Measurements from ENCODE around the gene SPAG16. TPM values are rescaled to one million over a fixed set of nuclear protein-coding genes. Genes with fewer than 3 reads are reported as not detected.

Gene SPAG16
- total and polyA plus RNA-seq, 3 donors from 2014 or later: 69.7 to 111 (median 80.7) TPM

GRCh38 chr2:214255046-214255445, 970.8 kb downstream of the SPAG16 start:
- Histone ChIP-seq H3K4me3 (no peak overlapping the region), H3K27ac (no peak overlapping the region), H3K4me1 (no peaks in the 10 kb centered on the region), H3K9me3 (no peaks in the 10 kb centered on the region), H3K27me3 (no peaks in the 10 kb centered on the region), H3K36me3 (ENCODE audit: low read depth, missing control alignments) (no peaks in the 10 kb centered on the region)
- TF ChIP-seq POLR2A (IDR thresholded peaks at IDR 0.05) (no peak), CTCF (IDR thresholded peaks at IDR 0.05) (no peak)
- 64 to 71% methylated on average over 1 of the region's 1 CpG for WGBS, 2 donors
- intact Hi-C loops (cut with DNase I; ENCODE audit: low total_unique reads): no loop called here
- no peak for DNase-seq

DNA sequence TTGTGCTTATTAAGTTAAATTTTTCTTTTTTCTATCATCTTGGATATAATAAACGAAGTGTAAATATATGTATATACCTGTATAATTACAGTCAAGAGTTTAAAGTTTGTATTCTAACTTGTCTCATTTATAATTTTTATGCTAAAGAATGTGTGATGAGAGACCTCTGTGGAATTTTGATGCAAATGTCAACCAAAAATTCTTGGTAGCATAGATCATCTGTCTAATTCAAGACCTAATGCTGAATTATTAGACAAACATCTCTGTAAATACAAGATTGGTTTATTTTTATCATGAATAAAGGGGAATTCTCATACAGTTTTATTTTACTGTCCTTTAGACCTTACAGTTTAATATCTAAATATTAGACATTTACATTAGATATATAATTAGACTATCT, 977.4 kb downstream of the SPAG16 start:
- WGBS, 2 donors: 81 to 90% methylated on average over 1 of the region's 1 CpG
- no peaks in the 10 kb centered on the region for H3K4me1 ChIP-seq
- DNase-seq: no peak
- no peaks in the 10 kb centered on the region for H3K27me3 ChIP-seq
- no peak overlapping the region for H3K27ac ChIP-seq
- no peaks in the 10 kb centered on the region for H3K36me3 ChIP-seq (ENCODE audit: low read depth, missing control alignments)
- no peak overlapping the region for H3K4me3 ChIP-seq
- intact Hi-C loops (cut with DNase I; ENCODE audit: low total_unique reads): no loop called here
- TF ChIP-seq CTCF (IDR thresholded peaks at IDR 0.05) (no peak), POLR2A (IDR thresholded peaks at IDR 0.05) (no peak)
- no peaks in the 10 kb centered on the region for H3K9me3 ChIP-seq

DNA sequence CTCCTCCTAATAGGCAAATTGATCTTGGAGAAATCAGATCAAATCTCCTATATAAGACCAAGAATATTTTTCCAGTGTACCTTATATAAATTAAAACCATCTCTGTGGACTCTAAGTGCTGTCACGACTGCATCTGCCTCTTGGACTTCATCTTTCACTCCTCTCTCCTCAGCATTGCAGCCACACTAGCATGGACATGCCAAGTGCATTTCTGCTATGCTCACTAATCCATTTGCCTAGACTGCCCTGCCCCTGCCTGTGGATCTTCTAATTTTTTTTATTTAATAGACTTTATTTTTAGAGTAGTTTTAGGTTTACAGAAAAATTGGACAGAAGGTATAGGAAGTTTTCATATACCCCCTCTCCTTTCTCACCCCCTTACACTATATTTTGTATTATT, 979.9 kb downstream of the SPAG16 start:
- DNase-seq: no peak
- intact Hi-C loops (cut with DNase I; ENCODE audit: low total_unique reads): no loop called here
- no peak overlapping the region for H3K4me3 ChIP-seq
- no peaks in the 10 kb centered on the region for H3K27me3 ChIP-seq
- no peaks in the 10 kb centered on the region for H3K9me3 ChIP-seq
- 71 to 73% methylated on average over 1 of the region's 1 CpG for WGBS, 2 donors
- no peaks in the 10 kb centered on the region for H3K4me1 ChIP-seq
- no peak for TF ChIP-seq CTCF (IDR thresholded peaks at IDR 0.05)
- TF ChIP-seq POLR2A (IDR thresholded peaks at IDR 0.05): no peak
- H3K36me3 ChIP-seq (ENCODE audit: low read depth, missing control alignments): no peaks in the 10 kb centered on the region
- H3K27ac ChIP-seq: no peak overlapping the region

GRCh38 chr2:214265991-214266489, 981.8 kb downstream of the SPAG16 start:
- 80 to 89% methylated on average over 3 of the region's 3 CpGs for WGBS, 2 donors
- Histone ChIP-seq H3K9me3 (no peaks in the 10 kb centered on the region), H3K4me1 (no peaks in the 10 kb centered on the region), H3K27ac (no peak overlapping the region), H3K27me3 (no peaks in the 10 kb centered on the region), H3K4me3 (no peak overlapping the region), H3K36me3 (ENCODE audit: low read depth, missing control alignments) (no peaks in the 10 kb centered on the region)
- intact Hi-C loops (cut with DNase I; ENCODE audit: low total_unique reads): no loop called here
- TF ChIP-seq POLR2A (IDR thresholded peaks at IDR 0.05) (no peak), CTCF (IDR thresholded peaks at IDR 0.05) (no peak)
- DNase-seq: no peak

GRCh38 chr2:214277880-214278279, 993.6 kb downstream of the SPAG16 start:
- Histone ChIP-seq H3K9me3 (no peaks in the 10 kb centered on the region), H3K36me3 (ENCODE audit: low read depth, missing control alignments) (no peaks in the 10 kb centered on the region), H3K27me3 (no peaks in the 10 kb centered on the region), H3K4me3 (no peak overlapping the region), H3K4me1 (no peaks in the 10 kb centered on the region), H3K27ac (no peak overlapping the region)
- 79 to 90% methylated on average over 4 to 9 of the region's 9 CpGs for WGBS, 2 donors
- TF ChIP-seq CTCF (IDR thresholded peaks at IDR 0.05) (no peak), POLR2A (IDR thresholded peaks at IDR 0.05) (no peak)
- DNase-seq: no peak
- intact Hi-C loops (cut with DNase I; ENCODE audit: low total_unique reads): no loop called here

Data from testis (tissue), 3 donors.